Measurements from ENCODE around the gene RXRB. TPM values are rescaled to one million over a fixed set of nuclear protein-coding genes. Genes with fewer than 3 reads are reported as not detected.

Gene RXRB
- total and polyA plus RNA-seq, 2 of the 13 experiments (the other 11 are each of a cell fraction or from before 2014, with no cell fraction given), result 26.7 to 55.7 TPM

- TF ChIP-seq ZNF720 (CRISPR knock-in tag; IDR thresholded peaks at IDR 0.05), result no peak
- peak; percentile 77 for TF ChIP-seq ZNF883 (CRISPR knock-in tag; IDR thresholded peaks at IDR 0.05; ENCODE audit: not compliant biosample characterization)
- TF ChIP-seq POLR2AphosphoS5 (IDR thresholded peaks at IDR 0.05; ENCODE audit: low read depth, low read length), result peak; percentile 92
- TF ChIP-seq ZNF552 (CRISPR knock-in tag; IDR thresholded peaks at IDR 0.05; ENCODE audit: borderline replicate concordance), result peak; percentile 77
- TF ChIP-seq XBP1 (CRISPR knock-in tag; IDR thresholded peaks at IDR 0.05), result no peak
- no peak for TF ChIP-seq CEBPB (IDR thresholded peaks at IDR 0.05; ENCODE audit: borderline replicate concordance, low read depth, low read length)
- TF ChIP-seq FOXK2 (IDR thresholded peaks at IDR 0.05), result no peak
- peak; percentile 82 for TF ChIP-seq SRSF1 (optimal IDR thresholded peaks at IDR 0.05; ENCODE audit: low read depth, low read length)
- peak; percentile 56; the same call in 1 of the 2 replicates for TF ChIP-seq ZFYVE20 (CRISPR knock-in tag; IDR thresholded peaks at IDR 0.05; ENCODE audit: borderline replicate concordance, low read depth)
- TF ChIP-seq RELA (CRISPR knock-in tag; IDR thresholded peaks at IDR 0.05), result 0 out of 2 replicates have a peak, but pooled peaks have one; percentile 73
- TF ChIP-seq KAT2B (IDR thresholded peaks at IDR 0.05; ENCODE audit: borderline replicate concordance, low read depth, low read length), result no peak
- TF ChIP-seq ZNF557 (CRISPR knock-in tag; IDR thresholded peaks at IDR 0.05), result no peak
- TF ChIP-seq NBN (conservative IDR thresholded peaks at IDR 0.05), result no peak
- peak; percentile 89; the same call in 1 of the 2 replicates for TF ChIP-seq ZBTB38 (CRISPR knock-in tag; IDR thresholded peaks at IDR 0.05)
- TF ChIP-seq SP2 (CRISPR knock-in tag; IDR thresholded peaks at IDR 0.05), result peak; percentile 72; the same call in 1 of the 2 replicates
- TF ChIP-seq ZNF543 (CRISPR knock-in tag; IDR thresholded peaks at IDR 0.05), result peak; percentile 55; the same call in 1 of the 2 replicates
- TF ChIP-seq SAFB2 (CRISPR knock-in tag; IDR thresholded peaks at IDR 0.05; ENCODE audit: borderline replicate concordance, low read depth), result peak; percentile 97
- TF ChIP-seq, protein P1, sequence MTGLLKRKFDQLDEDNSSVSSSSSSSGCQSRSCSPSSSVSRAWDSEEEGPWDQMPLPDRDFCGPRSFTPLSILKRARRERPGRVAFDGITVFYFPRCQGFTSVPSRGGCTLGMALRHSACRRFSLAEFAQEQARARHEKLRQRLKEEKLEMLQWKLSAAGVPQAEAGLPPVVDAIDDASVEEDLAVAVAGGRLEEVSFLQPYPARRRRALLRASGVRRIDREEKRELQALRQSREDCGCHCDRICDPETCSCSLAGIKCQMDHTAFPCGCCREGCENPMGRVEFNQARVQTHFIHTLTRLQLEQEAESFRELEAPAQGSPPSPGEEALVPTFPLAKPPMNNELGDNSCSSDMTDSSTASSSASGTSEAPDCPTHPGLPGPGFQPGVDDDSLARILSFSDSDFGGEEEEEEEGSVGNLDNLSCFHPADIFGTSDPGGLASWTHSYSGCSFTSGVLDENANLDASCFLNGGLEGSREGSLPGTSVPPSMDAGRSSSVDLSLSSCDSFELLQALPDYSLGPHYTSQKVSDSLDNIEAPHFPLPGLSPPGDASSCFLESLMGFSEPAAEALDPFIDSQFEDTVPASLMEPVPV (CRISPR knock-in tag; IDR thresholded peaks at IDR 0.05), result no peak
- no peak for TF ChIP-seq CBX2 (IDR thresholded peaks at IDR 0.05; ENCODE audit: low read depth, low read length)
- TF ChIP-seq CBX2 (CRISPR knock-in tag; IDR thresholded peaks at IDR 0.05; ENCODE audit: low read depth), result no peak
- TF ChIP-seq ZNF569 (CRISPR knock-in tag; IDR thresholded peaks at IDR 0.05; ENCODE audit: borderline replicate concordance), result no peak
- peak; percentile 61; the same call in 1 of the 2 replicates for TF ChIP-seq GZF1 (CRISPR knock-in tag; IDR thresholded peaks at IDR 0.05)
- TF ChIP-seq HNRNPH1 (optimal IDR thresholded peaks at IDR 0.05; ENCODE audit: low read depth, low read length), result no peak
- no peak for TF ChIP-seq ZNF484 (CRISPR knock-in tag; IDR thresholded peaks at IDR 0.05; ENCODE audit: borderline replicate concordance, low read depth)
- TF ChIP-seq ZNF136 (CRISPR knock-in tag; IDR thresholded peaks at IDR 0.05; ENCODE audit: low read depth), result 0 out of 2 replicates have a peak, but pooled peaks have one; percentile 21
- peak; percentile 87 for TF ChIP-seq SAP130 (CRISPR knock-in tag; IDR thresholded peaks at IDR 0.05; ENCODE audit: low read depth)
- TF ChIP-seq, protein P2, sequence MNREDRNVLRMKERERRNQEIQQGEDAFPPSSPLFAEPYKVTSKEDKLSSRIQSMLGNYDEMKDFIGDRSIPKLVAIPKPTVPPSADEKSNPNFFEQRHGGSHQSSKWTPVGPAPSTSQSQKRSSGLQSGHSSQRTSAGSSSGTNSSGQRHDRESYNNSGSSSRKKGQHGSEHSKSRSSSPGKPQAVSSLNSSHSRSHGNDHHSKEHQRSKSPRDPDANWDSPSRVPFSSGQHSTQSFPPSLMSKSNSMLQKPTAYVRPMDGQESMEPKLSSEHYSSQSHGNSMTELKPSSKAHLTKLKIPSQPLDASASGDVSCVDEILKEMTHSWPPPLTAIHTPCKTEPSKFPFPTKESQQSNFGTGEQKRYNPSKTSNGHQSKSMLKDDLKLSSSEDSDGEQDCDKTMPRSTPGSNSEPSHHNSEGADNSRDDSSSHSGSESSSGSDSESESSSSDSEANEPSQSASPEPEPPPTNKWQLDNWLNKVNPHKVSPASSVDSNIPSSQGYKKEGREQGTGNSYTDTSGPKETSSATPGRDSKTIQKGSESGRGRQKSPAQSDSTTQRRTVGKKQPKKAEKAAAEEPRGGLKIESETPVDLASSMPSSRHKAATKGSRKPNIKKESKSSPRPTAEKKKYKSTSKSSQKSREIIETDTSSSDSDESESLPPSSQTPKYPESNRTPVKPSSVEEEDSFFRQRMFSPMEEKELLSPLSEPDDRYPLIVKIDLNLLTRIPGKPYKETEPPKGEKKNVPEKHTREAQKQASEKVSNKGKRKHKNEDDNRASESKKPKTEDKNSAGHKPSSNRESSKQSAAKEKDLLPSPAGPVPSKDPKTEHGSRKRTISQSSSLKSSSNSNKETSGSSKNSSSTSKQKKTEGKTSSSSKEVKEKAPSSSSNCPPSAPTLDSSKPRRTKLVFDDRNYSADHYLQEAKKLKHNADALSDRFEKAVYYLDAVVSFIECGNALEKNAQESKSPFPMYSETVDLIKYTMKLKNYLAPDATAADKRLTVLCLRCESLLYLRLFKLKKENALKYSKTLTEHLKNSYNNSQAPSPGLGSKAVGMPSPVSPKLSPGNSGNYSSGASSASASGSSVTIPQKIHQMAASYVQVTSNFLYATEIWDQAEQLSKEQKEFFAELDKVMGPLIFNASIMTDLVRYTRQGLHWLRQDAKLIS (CRISPR knock-in tag; IDR thresholded peaks at IDR 0.05), result 0 out of 2 replicates have a peak, but pooled peaks have one; percentile 3
Measured at GRCh38 chr6:33208091-33208967, 7.9 kb upstream of the RXRB start, which contains the start of gene RING1 (continued).
